Keratinocyte (primary cell): Measurements from ENCODE around the gene ACADM.

Experiments
- CTCF ChIP-seq, 3 experiments: IDR thresholded peaks in 1 of 3; conservative IDR thresholded peaks in 1 of 3; optimal IDR thresholded peaks in 1 of 3; 2 replicates in 2 of 3; 3 replicates in 1 of 3; pipeline versions ENCODE3 to v1.5.1; 2011; ENCODE audit warnings: low read length in 3 of 3, mild to moderate bottlenecking in 3 of 3, moderate library complexity in 2 of 3, control low read depth in 1 of 3, inconsistent platforms in 1 of 3; ENCODE audit not compliant: insufficient read depth in 2 of 3; ENCODE audit errors: extremely low read depth in 1 of 3
- EZH2 ChIP-seq: IDR thresholded peaks from one replicate; pipeline ENCODE4 v1.6.1; 2012; ENCODE audit warnings: inconsistent platforms, mild to moderate bottlenecking, low read length, moderate library complexity

GRCh38 chr1:75693551-75693950, 31.0 kb upstream of the ACADM start:
- TF ChIP-seq CTCF (optimal IDR thresholded peaks at IDR 0.05 in 1 of 3, IDR thresholded peaks at IDR 0.05 in 1 of 3, conservative IDR thresholded peaks at IDR 0.05 in 1 of 3; ENCODE audit: extremely low read depth in 1 of 3, insufficient read depth in 2 of 3, low read length in 3 of 3) (no peak), EZH2 (no peak)
